CD4-positive, alpha-beta T cell treated with Interleukin-10 for 1 hour (primary cell): ENCODE results near the gene RNF34.
"Not testable (repeated sequence)": the region's sequence is repeated elsewhere in the genome, so short reads cannot be mapped to it uniquely, and the experiment has no call there.

Source experiments
- DNase-seq: peaks from one replicate; pipeline ENCODE4 v3.0.0-alpha.2; 2020

Gene RNF34, protein sequence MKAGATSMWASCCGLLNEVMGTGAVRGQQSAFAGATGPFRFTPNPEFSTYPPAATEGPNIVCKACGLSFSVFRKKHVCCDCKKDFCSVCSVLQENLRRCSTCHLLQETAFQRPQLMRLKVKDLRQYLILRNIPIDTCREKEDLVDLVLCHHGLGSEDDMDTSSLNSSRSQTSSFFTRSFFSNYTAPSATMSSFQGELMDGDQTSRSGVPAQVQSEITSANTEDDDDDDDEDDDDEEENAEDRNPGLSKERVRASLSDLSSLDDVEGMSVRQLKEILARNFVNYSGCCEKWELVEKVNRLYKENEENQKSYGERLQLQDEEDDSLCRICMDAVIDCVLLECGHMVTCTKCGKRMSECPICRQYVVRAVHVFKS

DNA sequence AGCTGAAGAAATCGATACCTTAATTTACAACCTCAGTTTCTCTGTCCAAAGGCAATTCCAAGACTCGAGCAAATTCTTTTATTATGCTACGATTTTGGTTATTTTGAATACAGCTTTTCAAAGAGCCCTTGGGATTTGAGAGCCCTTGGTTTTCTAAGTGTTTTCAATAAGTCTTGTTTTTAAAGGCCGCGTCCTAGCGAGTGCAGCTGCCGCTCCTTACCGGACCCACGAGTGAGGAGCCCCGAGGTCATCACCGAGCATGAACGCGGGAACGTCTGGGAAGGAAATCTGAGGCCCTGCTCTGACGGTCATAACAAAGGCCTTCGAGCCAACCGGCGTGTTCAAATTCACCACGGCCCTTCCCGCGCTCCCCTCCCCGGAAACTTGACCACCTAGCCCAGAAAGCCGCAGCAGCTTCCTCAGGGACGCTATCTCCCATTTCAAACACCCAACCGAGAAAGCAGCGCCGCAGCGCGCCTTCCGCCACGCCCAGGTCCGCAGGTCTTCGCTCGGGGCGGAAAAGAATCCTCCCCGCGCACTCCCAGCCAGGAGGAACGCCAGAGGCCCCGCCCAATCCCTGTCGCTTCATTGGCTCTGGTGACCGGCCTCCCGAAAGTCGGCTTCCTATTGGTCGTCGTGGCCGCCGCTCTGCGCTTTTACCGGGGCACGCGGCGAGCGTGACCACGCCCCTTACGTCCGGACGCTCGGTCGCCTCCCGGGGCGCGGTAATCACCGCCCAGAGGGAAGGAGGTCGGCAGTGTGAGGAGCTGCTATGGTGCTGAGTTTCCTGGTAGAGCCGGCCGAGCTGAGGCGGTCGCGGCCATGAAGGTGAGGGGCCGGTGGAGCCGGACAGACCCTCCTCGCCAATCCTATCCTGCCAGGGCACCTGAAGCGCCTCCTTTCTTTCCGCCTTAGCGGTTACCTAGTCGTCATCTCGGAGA lies at the start of gene RNF34:
Gene RNF34, plus strand, starts transcription at position 728 of the 941 bp plus-strand sequence. Its CDS starts 95 bp downstream, at position 823.
- peak; percentile 98 for DNase-seq

GRCh38 chr12:121351820-121352681 lies 47.9 kb upstream of the RNF34 start, which contains the start of gene ANAPC5:
Gene ANAPC5 (minus strand): TSS chr12:121352411. CDS start chr12:121352340, 71 bp downstream.
- peak; percentile 96 for DNase-seq

DNA sequence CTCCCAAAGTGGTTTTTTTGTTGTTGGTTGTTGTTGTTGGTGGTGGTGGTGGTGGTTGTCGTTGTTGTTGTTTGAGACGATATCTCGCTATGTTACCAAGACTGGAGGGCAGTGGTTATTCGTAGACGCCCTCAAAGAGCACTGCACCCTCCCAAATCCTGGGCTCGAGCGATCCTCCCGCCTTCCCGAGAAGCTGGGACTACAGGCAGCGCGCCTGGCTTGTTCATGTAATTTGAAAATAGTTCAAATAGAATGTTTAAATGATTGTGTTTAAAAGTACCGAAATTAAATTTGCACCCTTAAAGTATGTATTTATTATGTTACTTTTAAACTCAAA lies 47.3 kb upstream of the RNF34 start:
- no peak for DNase-seq

DNA sequence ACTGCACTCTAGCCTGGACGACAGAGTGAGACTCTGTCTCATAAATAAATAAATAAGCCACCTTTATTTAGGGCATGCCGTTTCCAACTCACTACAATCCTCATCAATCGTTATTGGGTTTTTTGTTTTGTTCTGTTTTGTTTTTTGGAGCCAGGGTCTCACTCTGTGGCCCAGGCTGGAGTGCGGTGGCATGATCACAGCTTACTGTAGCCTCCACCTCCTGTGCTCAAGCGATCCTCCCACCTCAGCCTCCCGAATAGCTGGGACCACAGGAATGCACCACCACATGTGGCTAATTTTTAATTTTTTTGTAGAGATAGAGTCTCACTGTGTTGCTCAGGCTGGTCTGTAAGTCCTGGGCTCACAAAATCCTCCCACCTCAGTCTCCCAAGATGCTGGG lies 44.1 kb upstream of the RNF34 start:
- no peak for DNase-seq

- DNase-seq, result no peak
These were observed 43.3 kb upstream of the RNF34 start for GRCh38 chr12:121356657-121357056.

- no peak for DNase-seq
These were observed 42.6 kb upstream of the RNF34 start for GRCh38 chr12:121357331-121357730.

GRCh38 chr12:121358073-121358472 lies 41.8 kb upstream of the RNF34 start:
- DNase-seq, result no peak

DNA sequence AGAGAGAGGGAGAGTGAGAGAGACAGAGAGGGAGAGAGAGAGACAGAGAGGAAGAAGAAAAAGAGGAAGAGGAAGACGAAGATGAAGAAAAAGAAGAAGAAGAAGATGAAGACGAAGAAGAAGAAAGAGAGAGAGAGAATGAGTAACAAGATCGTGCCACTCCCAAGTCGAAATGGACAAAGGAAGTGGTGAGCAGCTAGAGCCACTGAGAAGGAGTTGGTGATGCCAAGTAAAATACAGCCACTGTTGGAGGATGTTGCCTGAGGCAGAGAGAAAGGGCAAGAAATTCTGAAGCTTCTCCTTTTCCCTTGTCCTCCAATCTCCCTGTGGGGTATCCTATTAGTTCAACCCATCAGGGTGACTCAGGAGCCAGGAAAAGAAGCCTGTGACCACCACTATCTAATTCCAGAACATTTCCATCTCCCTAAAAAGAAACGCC lies 35.2 kb upstream of the RNF34 start:
- DNase-seq, result no peak

DNA sequence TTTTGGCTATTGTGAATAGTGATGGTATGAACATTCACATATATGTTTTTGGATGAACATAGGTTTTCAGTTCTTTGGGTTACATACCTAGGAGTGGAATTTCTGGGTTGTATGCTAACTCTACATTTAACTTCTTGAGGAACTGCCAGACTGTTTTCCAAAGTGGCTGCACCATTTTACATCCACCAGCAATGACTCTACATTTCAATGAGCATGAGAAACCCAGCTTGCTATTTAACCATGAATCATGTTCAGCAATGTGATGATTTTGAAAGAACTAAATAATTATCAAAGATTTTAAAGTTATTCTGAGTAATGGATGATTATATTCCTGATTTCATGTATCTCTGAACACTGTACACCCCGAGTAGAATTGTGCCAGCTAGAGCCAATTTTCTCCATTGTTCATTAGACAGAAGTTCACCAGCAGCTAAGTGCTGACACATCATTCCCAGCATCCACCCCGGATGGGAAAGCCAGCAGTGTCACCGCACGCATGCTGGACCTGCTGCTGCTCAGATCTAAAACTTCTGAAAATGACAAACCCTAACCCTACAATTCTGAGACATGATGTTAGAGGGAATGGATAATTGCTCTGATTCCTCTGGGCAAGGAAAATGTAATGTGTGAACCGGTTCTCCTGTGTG lies 34.4 kb upstream of the RNF34 start:
- DNase-seq, result no peak

GRCh38 chr12:121366063-121366459 lies 33.9 kb upstream of the RNF34 start:
- DNase-seq, result no peak

- no peak for DNase-seq
These were observed 28.5 kb upstream of the RNF34 start for GRCh38 chr12:121371404-121371803.

- DNase-seq, result no peak
These were observed 26.2 kb upstream of the RNF34 start for GRCh38 chr12:121373755-121374154.

GRCh38 chr12:121374336-121374735 lies 25.6 kb upstream of the RNF34 start:
- DNase-seq, result not testable (repeated sequence)

- DNase-seq, result not testable (repeated sequence)
These were observed 24.9 kb upstream of the RNF34 start for GRCh38 chr12:121374945-121375584.

- no peak for DNase-seq
These were observed 22.9 kb upstream of the RNF34 start for GRCh38 chr12:121376754-121377697.

- no peak for DNase-seq
These were observed 21.2 kb upstream of the RNF34 start for GRCh38 chr12:121378736-121379135.

- DNase-seq, result no peak
These were observed 20.0 kb upstream of the RNF34 start for GRCh38 chr12:121379945-121380344.

GRCh38 chr12:121383601-121384021 lies 16.3 kb upstream of the RNF34 start:
- no peak for DNase-seq

- DNase-seq, result not testable (repeated sequence)
These were observed 15.0 kb upstream of the RNF34 start for GRCh38 chr12:121384891-121385290.

- DNase-seq, result no peak
These were observed 11.4 kb upstream of the RNF34 start for GRCh38 chr12:121388421-121388981.
